ENCODE measurements around the gene TECR.

- TF ChIP-seq POLR2A (IDR thresholded peaks at IDR 0.05; ENCODE audit: extremely low read depth, insufficient read length) = no peak
- no peak for TF ChIP-seq MAX (IDR thresholded peaks at IDR 0.05; ENCODE audit: low read depth, low read length)
Measured at GRCh38 chr19:14562660-14563589, 33.5 kb downstream of the TECR start.
